SH-SY5Y (cell line): ENCODE data around the gene PDSS1.

Source experiments
- GATA2 ChIP-seq: IDR thresholded peaks from 2 replicates; pipeline ENCODE4 v1.6.1; 2011; ENCODE audit warnings: mild to moderate bottlenecking, low read depth, low read length
- GATA3 ChIP-seq: IDR thresholded peaks from 2 replicates; pipeline ENCODE4 v1.6.1; 2011; ENCODE audit warnings: low read depth, mild to moderate bottlenecking, low read length, moderate library complexity

DNA sequence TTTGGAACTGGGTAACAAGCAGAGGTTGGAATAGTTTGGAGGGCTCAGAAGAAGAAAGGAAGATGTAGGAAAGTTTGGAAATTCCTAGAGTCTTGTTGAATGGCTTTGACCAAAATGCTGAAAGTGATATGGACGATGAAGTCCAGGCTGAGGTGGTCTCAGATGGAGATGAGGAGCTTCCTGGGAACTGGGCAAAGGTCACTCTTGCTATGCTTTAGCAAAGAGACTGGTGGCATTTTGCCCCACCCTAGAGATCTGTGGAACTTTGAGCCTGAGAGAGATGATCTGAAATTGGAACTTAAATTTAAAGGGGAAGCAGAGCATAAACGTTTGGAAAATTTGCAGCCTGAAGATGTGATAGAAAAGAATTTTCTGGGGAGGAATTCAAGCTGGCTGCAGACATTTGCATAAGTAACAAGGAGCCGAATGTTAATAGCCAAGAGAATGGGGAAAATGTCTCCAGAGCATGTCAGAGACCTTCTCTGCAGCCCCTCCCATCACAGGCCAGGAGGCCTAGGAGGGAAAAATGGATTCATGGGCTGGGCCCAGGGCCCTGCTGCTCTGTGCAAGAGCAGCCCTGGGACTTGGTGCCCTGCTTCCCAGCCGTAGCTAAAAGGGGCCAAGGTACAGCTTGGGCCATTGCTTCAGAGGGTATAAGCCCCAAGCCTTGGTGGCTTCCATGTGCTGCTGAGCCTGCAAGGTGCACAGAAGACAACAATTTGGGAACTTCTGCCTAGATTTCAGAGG lies 3.6 kb downstream of the PDSS1 start:
- TF ChIP-seq GATA3 (no peak), GATA2 (no peak)
